Osteocyte (in vitro differentiated cells): ENCODE data around the gene PRSS3. TPM values are rescaled to one million over a fixed set of nuclear protein-coding genes. Genes with fewer than 3 reads are reported as not detected.

ENCODE experiments used
- DNase-seq: peaks from one replicate; pipeline ENCODE4 v3.0.0; 2021; ENCODE audit warnings: mixed read lengths; ENCODE audit not compliant: unreplicated experiment; ENCODE audit errors: extremely low spot score
- H3K27ac Mint-ChIP-seq: one replicate; pipeline ENCODE4 v1.8.0; 2021; ENCODE audit warnings: mild to moderate bottlenecking, mixed read lengths; ENCODE audit not compliant: unreplicated experiment
- H3K27me3 Mint-ChIP-seq: one replicate; pipeline ENCODE4 v1.8.0; 2021; ENCODE audit warnings: mixed read lengths; ENCODE audit not compliant: unreplicated experiment
- H3K36me3 Mint-ChIP-seq: one replicate; pipeline ENCODE4 v1.8.0; 2021; ENCODE audit warnings: mixed read lengths; ENCODE audit not compliant: unreplicated experiment
- H3K4me1 Mint-ChIP-seq: one replicate; pipeline ENCODE4 v1.8.0; 2021; ENCODE audit warnings: mixed read lengths; ENCODE audit not compliant: unreplicated experiment
- H3K4me3 Mint-ChIP-seq: one replicate; pipeline ENCODE4 v1.8.0; 2021; ENCODE audit warnings: mild to moderate bottlenecking, moderate library complexity, mixed read lengths; ENCODE audit not compliant: unreplicated experiment
- H3K9me3 Mint-ChIP-seq: one replicate; pipeline ENCODE4 v1.8.0; 2021; ENCODE audit warnings: mixed read lengths; ENCODE audit not compliant: unreplicated experiment
- total RNA-seq: library from RNA; stranded (reverse); gene quantifications from 2 replicates; pipeline ENCODE4 v1.2.1, GENCODE V29; 2021
- TF ChIP-seq, protein P1 (sequence below): fragments of 200-600 bp; sonication (generic); IDR thresholded peaks from 2 replicates; pipeline ENCODE4 v1.5.0; 2021; ENCODE audit warnings: antibody characterized with exemption, mild to moderate bottlenecking, moderate library complexity

PRSS3 gene
- total RNA-seq, 1 donor from 2014 or later = not detected

DNA sequence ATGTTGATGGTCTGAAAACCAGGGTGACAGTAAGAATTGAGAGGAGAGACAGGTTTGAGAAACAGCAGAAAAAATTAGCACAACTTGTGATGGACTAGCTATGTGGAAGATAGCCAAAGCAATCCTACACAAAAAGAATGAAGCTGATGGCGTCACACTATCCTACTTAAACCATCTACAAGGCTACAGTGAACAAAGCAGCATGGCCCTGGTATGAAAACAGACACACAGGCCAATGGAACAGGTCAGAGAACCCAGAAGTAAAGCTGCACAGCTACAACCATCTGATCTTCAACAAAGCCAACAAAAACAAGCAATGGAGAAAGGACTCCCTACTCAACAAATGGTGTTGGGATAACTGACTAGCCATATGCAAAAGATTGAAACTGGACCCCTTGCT is 14.1 kb downstream of the PRSS3 start:
- Mint-ChIP-seq H3K4me1 (peaks cover 8% of the 10 kb centered on the region), H3K36me3 (no peaks in the 10 kb centered on the region), H3K27me3 (peaks cover 3% of the 10 kb centered on the region), H3K4me3 (no peak overlapping the region), H3K27ac (no peak overlapping the region), H3K9me3 (no peaks in the 10 kb centered on the region)
- TF ChIP-seq, protein P1, sequence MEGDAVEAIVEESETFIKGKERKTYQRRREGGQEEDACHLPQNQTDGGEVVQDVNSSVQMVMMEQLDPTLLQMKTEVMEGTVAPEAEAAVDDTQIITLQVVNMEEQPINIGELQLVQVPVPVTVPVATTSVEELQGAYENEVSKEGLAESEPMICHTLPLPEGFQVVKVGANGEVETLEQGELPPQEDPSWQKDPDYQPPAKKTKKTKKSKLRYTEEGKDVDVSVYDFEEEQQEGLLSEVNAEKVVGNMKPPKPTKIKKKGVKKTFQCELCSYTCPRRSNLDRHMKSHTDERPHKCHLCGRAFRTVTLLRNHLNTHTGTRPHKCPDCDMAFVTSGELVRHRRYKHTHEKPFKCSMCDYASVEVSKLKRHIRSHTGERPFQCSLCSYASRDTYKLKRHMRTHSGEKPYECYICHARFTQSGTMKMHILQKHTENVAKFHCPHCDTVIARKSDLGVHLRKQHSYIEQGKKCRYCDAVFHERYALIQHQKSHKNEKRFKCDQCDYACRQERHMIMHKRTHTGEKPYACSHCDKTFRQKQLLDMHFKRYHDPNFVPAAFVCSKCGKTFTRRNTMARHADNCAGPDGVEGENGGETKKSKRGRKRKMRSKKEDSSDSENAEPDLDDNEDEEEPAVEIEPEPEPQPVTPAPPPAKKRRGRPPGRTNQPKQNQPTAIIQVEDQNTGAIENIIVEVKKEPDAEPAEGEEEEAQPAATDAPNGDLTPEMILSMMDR = no peak
- no peak for DNase-seq

DNA sequence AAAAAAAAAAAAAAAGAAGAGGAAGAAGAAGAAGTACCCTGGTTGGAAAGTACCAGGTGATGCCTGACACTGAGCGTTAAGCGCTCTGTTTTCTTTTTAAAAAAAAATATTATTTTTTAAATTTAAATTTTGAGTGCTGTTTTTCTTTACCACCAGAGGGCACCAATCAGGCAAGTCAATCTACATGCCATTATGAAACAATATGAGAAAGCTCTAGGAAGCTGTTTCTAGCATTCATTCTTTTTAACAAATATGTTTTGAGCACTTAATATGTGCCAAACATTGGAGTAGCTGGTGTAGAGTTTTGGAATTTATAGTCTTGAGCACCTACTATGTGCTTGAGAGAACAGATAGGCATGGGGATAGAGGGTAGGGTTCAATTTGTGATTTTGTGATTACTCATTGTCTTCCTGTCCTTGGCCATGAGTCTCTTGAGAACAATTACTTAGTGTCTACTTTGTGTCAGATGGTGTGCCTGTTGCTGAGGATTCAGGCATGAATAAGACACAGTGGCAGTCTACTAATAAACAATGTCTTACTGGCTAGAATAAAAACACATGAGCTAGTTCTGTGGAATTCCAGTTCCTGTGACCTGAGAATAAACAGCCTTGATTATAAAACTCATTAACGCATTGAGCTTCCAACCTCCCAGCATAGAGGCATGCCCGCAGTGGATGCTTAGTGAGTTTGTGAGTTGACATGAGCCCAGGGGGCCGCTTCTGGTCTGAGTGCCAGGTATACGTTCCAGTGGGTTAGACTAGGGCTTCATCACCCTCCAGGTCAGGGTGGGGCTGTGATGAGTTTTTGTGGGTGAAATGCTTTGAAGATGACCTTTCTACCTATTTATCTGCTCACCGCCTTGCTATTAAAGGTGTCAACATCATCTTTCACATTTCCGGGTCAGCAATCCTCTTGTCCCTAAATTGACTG is 18.6 kb downstream of the PRSS3 start:
- Mint-ChIP-seq H3K4me3 (no peak overlapping the region), H3K27ac (peak overlapping the region; percentile 66), H3K27me3 (no peaks in the 10 kb centered on the region), H3K4me1 (peaks cover 21% of the 10 kb centered on the region), H3K9me3 (no peaks in the 10 kb centered on the region), H3K36me3 (no peaks in the 10 kb centered on the region)
- peak; percentile 56 for DNase-seq
- TF ChIP-seq, protein P1 = peak; percentile 75

DNA sequence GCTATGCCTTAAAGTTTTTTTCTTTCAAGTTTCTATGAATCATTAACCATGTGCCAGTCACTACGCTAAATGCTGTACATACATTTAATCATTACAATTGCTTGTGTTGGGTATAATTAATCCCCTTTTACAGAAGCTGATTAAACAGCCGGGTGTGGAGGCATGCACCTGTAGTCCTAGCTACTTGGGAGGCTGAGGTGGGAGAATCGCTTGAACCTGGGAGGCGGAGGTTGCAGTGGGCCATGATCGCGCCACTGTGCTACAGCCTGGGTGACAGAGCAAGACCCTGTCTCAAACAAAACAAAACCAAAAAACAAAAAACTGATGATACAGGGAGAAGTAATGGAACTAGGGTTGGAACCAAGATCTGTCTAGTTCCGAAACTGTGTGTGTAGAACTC is 20.4 kb downstream of the PRSS3 start:
- peak overlapping the region; percentile 81 for H3K4me3 Mint-ChIP-seq
- H3K27me3 Mint-ChIP-seq = no peaks in the 10 kb centered on the region
- DNase-seq = peak; percentile 49
- H3K9me3 Mint-ChIP-seq = no peaks in the 10 kb centered on the region
- TF ChIP-seq, protein P1 = no peak
- H3K4me1 Mint-ChIP-seq = peaks cover 39% of the 10 kb centered on the region
- no peaks in the 10 kb centered on the region for H3K36me3 Mint-ChIP-seq
- peak overlapping the region; percentile 86 for H3K27ac Mint-ChIP-seq

DNA sequence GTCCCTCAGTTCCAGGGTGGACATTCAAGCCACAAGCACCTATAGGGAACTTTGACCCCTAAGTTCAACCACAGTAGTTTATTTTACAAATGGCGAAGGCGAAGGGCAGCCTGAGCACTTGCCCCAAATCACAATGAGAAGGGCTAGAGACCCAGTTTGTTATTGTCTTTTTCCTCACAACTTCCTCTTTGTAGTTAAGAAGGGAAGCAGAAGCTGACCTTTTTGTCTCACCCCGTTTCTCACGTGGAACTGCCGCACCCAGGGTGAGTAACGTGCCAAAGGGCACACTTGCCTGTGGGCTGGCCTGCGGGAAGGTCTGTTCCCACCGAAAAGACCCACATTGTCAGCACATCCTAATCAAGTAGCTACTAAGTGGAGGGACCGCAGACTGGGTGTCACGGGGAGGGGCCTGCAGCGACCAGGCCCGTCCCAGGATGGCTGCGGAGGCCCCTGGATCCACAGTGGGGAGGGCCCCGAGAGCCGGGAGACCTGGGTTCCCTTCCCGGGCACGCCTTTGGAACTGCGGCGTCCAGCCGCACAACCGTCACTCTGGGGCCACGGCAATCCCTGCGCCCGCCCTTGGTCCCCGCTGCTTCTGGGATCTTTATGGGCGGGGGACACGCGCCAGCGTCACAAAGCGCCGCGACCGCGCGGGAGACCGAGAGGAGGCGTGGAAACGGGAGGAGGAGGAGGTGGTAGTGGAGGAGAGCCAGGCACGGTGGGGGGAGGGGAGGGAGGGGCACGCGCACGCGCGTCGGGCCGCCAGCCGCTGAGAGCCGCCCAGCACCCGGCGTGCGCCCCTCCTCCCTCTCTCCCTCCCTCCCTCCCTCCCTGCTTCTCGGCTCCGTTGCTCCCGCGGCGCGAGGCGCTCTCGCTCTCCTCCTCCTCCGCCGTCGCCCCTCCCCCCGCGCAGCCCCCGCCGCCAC is 21.2 kb downstream of the PRSS3 start, which contains the start of gene UBE2R2:
TSS of gene UBE2R2 (plus strand) at position 834 of the 926 bp plus-strand sequence. CDS start 598 bp downstream, outside the sequence.
- Mint-ChIP-seq H3K4me1 (peaks cover 46% of the 10 kb centered on the region), H3K36me3 (no peaks in the 10 kb centered on the region), H3K9me3 (no peaks in the 10 kb centered on the region), H3K27me3 (no peaks in the 10 kb centered on the region), H3K27ac (peak within 1 kb of the TSS; percentile 86), H3K4me3 (peak within 1 kb of the TSS; percentile 81)
- TF ChIP-seq, protein P1 = no peak
- DNase-seq = peak; percentile 96
